Activated naive CD8-positive, alpha-beta T cell treated with anti-CD3 and anti-CD28 coated beads for 36 hours (primary cell): ENCODE measurements around the gene ATP5MG. TPM values are rescaled to one million over a fixed set of nuclear protein-coding genes. Genes with fewer than 3 reads are reported as not detected.
A peak's percentile ranks its signal among the peaks of the same experiment; 100 is the strongest.

Source experiments
- DNase-seq: peaks from one replicate; pipeline ENCODE4 v3.0.0; 2021
- H3K27ac Mint-ChIP-seq: one replicate; pipeline ENCODE4 v1.8.0; 2022; ENCODE audit warnings: mild to moderate bottlenecking, moderate library complexity, mixed read lengths
- H3K27me3 Mint-ChIP-seq: one replicate; pipeline ENCODE4 v1.8.0; 2022; ENCODE audit warnings: mild to moderate bottlenecking, mixed read lengths
- H3K36me3 Mint-ChIP-seq: one replicate; pipeline ENCODE4 v1.8.0; 2021; ENCODE audit warnings: mild to moderate bottlenecking, mixed read lengths
- H3K4me1 Mint-ChIP-seq: one replicate; pipeline ENCODE4 v1.8.0; 2021; ENCODE audit warnings: mixed read lengths
- H3K4me3 Mint-ChIP-seq: one replicate; pipeline ENCODE4 v1.8.0; 2022; ENCODE audit warnings: mild to moderate bottlenecking, moderate library complexity, mixed read lengths
- H3K9me3 Mint-ChIP-seq: one replicate; pipeline ENCODE4 v1.8.0; 2022; ENCODE audit warnings: mixed read lengths
- total RNA-seq, 2 experiments: library from RNA; stranded (reverse); gene quantifications; one replicate each; pipeline ENCODE4 v1.2.3, GENCODE V29; 2021

The ATP5MG gene
- total RNA-seq, 2 experiments from 2014 or later, result 246 to 264 TPM

GRCh38 chr11:118447423-118447822, 46.0 kb downstream of the ATP5MG start:
- Mint-ChIP-seq H3K27ac (peak overlapping the region; percentile 63), H3K27me3 (no peaks in the 10 kb centered on the region), H3K9me3 (no peaks in the 10 kb centered on the region), H3K4me3 (no peak overlapping the region), H3K4me1 (peaks cover 62% of the 10 kb centered on the region), H3K36me3 (peaks cover 41% of the 10 kb centered on the region)
- no peak for DNase-seq

- no peaks in the 10 kb centered on the region for H3K27me3 Mint-ChIP-seq
- no peak for DNase-seq
- no peak overlapping the region for H3K4me3 Mint-ChIP-seq
- peak overlapping the region; percentile 68 for H3K27ac Mint-ChIP-seq
- H3K4me1 Mint-ChIP-seq, result peaks cover 60% of the 10 kb centered on the region
- no peaks in the 10 kb centered on the region for H3K9me3 Mint-ChIP-seq
- H3K36me3 Mint-ChIP-seq, result peaks cover 47% of the 10 kb centered on the region
Observed at GRCh38 chr11:118448294-118448693, 46.9 kb downstream of the ATP5MG start.

GRCh38 chr11:118449316-118449918, 48.0 kb downstream of the ATP5MG start:
- H3K27ac Mint-ChIP-seq, result peak overlapping the region; percentile 56
- DNase-seq, result no peak
- H3K27me3 Mint-ChIP-seq, result no peaks in the 10 kb centered on the region
- H3K36me3 Mint-ChIP-seq, result peaks cover 46% of the 10 kb centered on the region
- H3K4me1 Mint-ChIP-seq, result peaks cover 57% of the 10 kb centered on the region
- no peak overlapping the region for H3K4me3 Mint-ChIP-seq
- no peaks in the 10 kb centered on the region for H3K9me3 Mint-ChIP-seq

GRCh38 chr11:118450451-118450850, 49.0 kb downstream of the ATP5MG start:
- no peak for DNase-seq
- no peaks in the 10 kb centered on the region for H3K9me3 Mint-ChIP-seq
- peaks cover 38% of the 10 kb centered on the region for H3K36me3 Mint-ChIP-seq
- no peaks in the 10 kb centered on the region for H3K27me3 Mint-ChIP-seq
- H3K4me3 Mint-ChIP-seq, result no peak overlapping the region
- H3K27ac Mint-ChIP-seq, result peak overlapping the region; percentile 6
- H3K4me1 Mint-ChIP-seq, result peaks cover 53% of the 10 kb centered on the region

Other genes starting within 250 kb of the ATP5MG start
- gene SCN4B, start 248.8 kb upstream of the ATP5MG start, total RNA-seq, result under 1 TPM; 0.41 to 0.58 TPM
- not detected for gene SCN2B, start 225.0 kb upstream of the ATP5MG start, total RNA-seq
- 100 to 1,000 TPM; 148 to 150 TPM for gene JAML, start 176.6 kb upstream of the ATP5MG start, total RNA-seq
- gene MPZL3, start 149.2 kb upstream of the ATP5MG start, total RNA-seq, result 10 to 100 TPM; 49.1 to 50.7 TPM
- 10 to 100 TPM; 18.8 to 20.1 TPM for gene MPZL2, start 137.3 kb upstream of the ATP5MG start, total RNA-seq
- 100 to 1,000 TPM; 364 TPM for gene CD3E, start 96.9 kb upstream of the ATP5MG start, total RNA-seq
- 100 to 1,000 TPM; 341 to 350 TPM for gene CD3D, start 58.9 kb upstream of the ATP5MG start, total RNA-seq
- 100 to 1,000 TPM; 133 to 142 TPM for gene CD3G, start 57.3 kb upstream of the ATP5MG start, total RNA-seq
- 10 to 100 TPM; 55.0 to 56.3 TPM for gene UBE4A, start 42.0 kb upstream of the ATP5MG start, total RNA-seq
- gene KMT2A, start 34.9 kb downstream of the ATP5MG start, total RNA-seq, result 10 to 100 TPM; 55.8 to 58.9 TPM
- under 1 TPM; 0.42 to 0.62 TPM for gene TTC36, start 125.9 kb downstream of the ATP5MG start, total RNA-seq
- 10 to 100 TPM; 14.2 to 14.7 TPM for gene TMEM25, start 129.6 kb downstream of the ATP5MG start, total RNA-seq
- 10 to 100 TPM; 22.2 to 24.1 TPM for gene IFT46, start 164.3 kb downstream of the ATP5MG start, total RNA-seq
- 100 to 1,000 TPM; 141 to 150 TPM for gene ARCN1, start 170.8 kb downstream of the ATP5MG start, total RNA-seq
- 1 to 10 TPM; 2.9 to 3.0 TPM for gene PHLDB1, start 206.0 kb downstream of the ATP5MG start, total RNA-seq